NB4 (cell line): ENCODE data around the gene DAAM2.

ENCODE experiments used
- CTCF ChIP-seq: IDR thresholded peaks from one replicate; pipeline ENCODE4 v1.5.1; 2012; ENCODE audit warnings: low read depth, low read length
- TF ChIP-seq, protein P1 (sequence below): IDR thresholded peaks from 2 replicates; pipeline ENCODE4 v1.6.1; 2011; ENCODE audit warnings: low read depth, low read length

GRCh38 chr6:39941138-39941537 is 149.0 kb downstream of the DAAM2 start:
- no peak for TF ChIP-seq CTCF
- TF ChIP-seq, protein P1, sequence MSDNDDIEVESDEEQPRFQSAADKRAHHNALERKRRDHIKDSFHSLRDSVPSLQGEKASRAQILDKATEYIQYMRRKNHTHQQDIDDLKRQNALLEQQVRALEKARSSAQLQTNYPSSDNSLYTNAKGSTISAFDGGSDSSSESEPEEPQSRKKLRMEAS: no peak
